H9 (cell line): ENCODE results near the gene FOXL1. TPM values are rescaled to one million over a fixed set of nuclear protein-coding genes. Genes with fewer than 3 reads are reported as not detected.

Source experiments
- DNase-seq: peaks from one replicate; pipeline ENCODE4 v3.0.0-alpha.2; 2017
- H2AFZ ChIP-seq: one replicate; pipeline ENCODE4 v1.6.1; 2013; ENCODE audit warnings: mild to moderate bottlenecking, low read length, control low read depth, moderate library complexity
- H2AK5ac ChIP-seq: 2 replicates; pipeline ENCODE4 v1.6.1; 2013; ENCODE audit warnings: low read length, control low read depth, mixed read lengths; ENCODE audit not compliant: insufficient read length
- H2BK120ac ChIP-seq: one replicate; pipeline ENCODE4 v1.6.1; 2013; ENCODE audit warnings: low read depth, mild to moderate bottlenecking, low read length, control low read depth, inconsistent platforms; ENCODE audit not compliant: poor library complexity, severe bottlenecking
- H2BK12ac ChIP-seq: 2 replicates; pipeline ENCODE4 v1.6.1; 2013; ENCODE audit warnings: low read length, control low read depth, mixed read lengths, low read depth; ENCODE audit not compliant: insufficient read length
- H2BK15ac ChIP-seq: 2 replicates; pipeline ENCODE4 v1.6.1; 2013; ENCODE audit warnings: low read depth, low read length, control low read depth
- H2BK20ac ChIP-seq: one replicate; pipeline ENCODE4 v1.6.1; 2013; ENCODE audit warnings: low read depth, mild to moderate bottlenecking, low read length, control low read depth, inconsistent platforms; ENCODE audit not compliant: poor library complexity, severe bottlenecking
- H2BK5ac ChIP-seq: 2 replicates; pipeline ENCODE4 v1.6.1; 2013; ENCODE audit warnings: low read length, control low read depth, mixed read lengths; ENCODE audit not compliant: insufficient read length
- H3K14ac ChIP-seq: 2 replicates; pipeline ENCODE4 v1.6.1; 2013; ENCODE audit warnings: low read length, control low read depth; ENCODE audit not compliant: insufficient read depth
- H3K18ac ChIP-seq: 2 replicates; pipeline ENCODE4 v1.6.1; 2013; ENCODE audit warnings: low read depth, mild to moderate bottlenecking, mixed read lengths, low read length, control low read depth; ENCODE audit not compliant: insufficient read length
- H3K23ac ChIP-seq: 2 replicates; pipeline ENCODE4 v1.6.1; 2013; ENCODE audit warnings: low read length, control low read depth, mixed read lengths, low read depth; ENCODE audit not compliant: insufficient read length
- H3K23me2 ChIP-seq: 2 replicates; pipeline ENCODE4 v1.6.1; 2013; ENCODE audit warnings: low read depth, mild to moderate bottlenecking, mixed read lengths, low read length, control low read depth; ENCODE audit not compliant: insufficient read length, poor library complexity, severe bottlenecking
- H3K27ac ChIP-seq: 2 replicates; pipeline ENCODE4 v1.5.1; 2013; ENCODE audit warnings: low read length, control low read depth, mixed read lengths, low read depth; ENCODE audit not compliant: insufficient read length
- H3K27me3 ChIP-seq: 2 replicates; pipeline ENCODE4 v1.6.1; 2013; ENCODE audit warnings: low read length, control low read depth, inconsistent platforms; ENCODE audit not compliant: insufficient read depth
- H3K4ac ChIP-seq: 2 replicates; pipeline ENCODE4 v1.6.1; 2013; ENCODE audit warnings: low read depth, mild to moderate bottlenecking, control low read depth, inconsistent platforms, low read length, moderate library complexity
- H3K4me1 ChIP-seq: 2 replicates; pipeline ENCODE4 v1.6.1; 2013; ENCODE audit warnings: low read length, control low read depth, inconsistent platforms; ENCODE audit not compliant: insufficient read depth
- H3K4me2 ChIP-seq: 2 replicates; pipeline ENCODE4 v1.6.1; 2013; ENCODE audit warnings: low read length, control low read depth, mixed read lengths; ENCODE audit not compliant: insufficient read length, insufficient read depth
- H3K56ac ChIP-seq: 2 replicates; pipeline ENCODE4 v1.6.1; 2013; ENCODE audit warnings: low read depth, mild to moderate bottlenecking, mixed read lengths, low read length, control low read depth; ENCODE audit not compliant: insufficient read length
- H3K79me1 ChIP-seq: 2 replicates; pipeline ENCODE4 v1.6.1; 2013; ENCODE audit warnings: low read depth, mild to moderate bottlenecking, moderate library complexity, low read length, control low read depth, inconsistent platforms; ENCODE audit not compliant: insufficient read depth, poor library complexity, severe bottlenecking
- H3K79me2 ChIP-seq: 2 replicates; pipeline ENCODE4 v1.6.1; 2013; ENCODE audit warnings: low read length, control low read depth, inconsistent platforms; ENCODE audit not compliant: insufficient read depth
- H3K9ac ChIP-seq: 2 replicates; pipeline ENCODE4 v1.6.1; 2013; ENCODE audit warnings: low read length, control low read depth, mixed read lengths; ENCODE audit not compliant: insufficient read length; ENCODE audit errors: extremely low read depth
- H3K9me3 ChIP-seq: one replicate; pipeline ENCODE4 v1.6.1; 2013; ENCODE audit warnings: low read depth, low read length, inconsistent platforms; ENCODE audit not compliant: control insufficient read depth
- H3T11ph ChIP-seq: one replicate; pipeline ENCODE4 v1.6.1; 2013; ENCODE audit warnings: mild to moderate bottlenecking, low read length, control low read depth, inconsistent platforms
- H4K20me1 ChIP-seq: one replicate; pipeline ENCODE4 v1.6.1; 2013; ENCODE audit not compliant: control insufficient read depth, insufficient read length, insufficient read depth
- H4K5ac ChIP-seq: 2 replicates; pipeline ENCODE4 v1.6.1; 2013; ENCODE audit warnings: low read depth, mild to moderate bottlenecking, mixed read lengths, low read length, control low read depth; ENCODE audit not compliant: insufficient read length
- H4K8ac ChIP-seq: replicated peaks from 2 replicates; pipeline ENCODE4 v1.6.1; 2013; ENCODE audit warnings: low read length, control low read depth, mixed read lengths, low read depth; ENCODE audit not compliant: insufficient read length
- H4K91ac ChIP-seq: 2 replicates; pipeline ENCODE4 v1.6.1; 2013; ENCODE audit warnings: low read depth, mild to moderate bottlenecking, moderate library complexity, mixed read lengths, low read length, control low read depth; ENCODE audit not compliant: insufficient read length
- H3K27ac Mint-ChIP-seq, 3 experiments: 2 replicates in 2 of 3; 3 replicates in 1 of 3; pipeline ENCODE4 v1.8.0; 2020 to 2021; ENCODE audit warnings: mixed read lengths in 3 of 3, mild to moderate bottlenecking in 1 of 3, moderate library complexity in 1 of 3
- H3K27me3 Mint-ChIP-seq: 2 replicates; pipeline ENCODE4 v1.8.0; 2021; ENCODE audit warnings: low read depth, mild to moderate bottlenecking, moderate library complexity, mixed read lengths
- H3K36me3 Mint-ChIP-seq, 3 experiments: 2 replicates in 2 of 3; 3 replicates in 1 of 3; pipeline ENCODE4 v1.8.0; 2020 to 2021; ENCODE audit warnings: low read depth in 3 of 3, mixed read lengths in 3 of 3; ENCODE audit not compliant: insufficient read depth in 1 of 3
- H3K4me1 Mint-ChIP-seq, 2 experiments: 2 replicates each; pipeline ENCODE4 v1.8.0; 2020; ENCODE audit warnings: mixed read lengths in 2 of 2
- H3K4me3 Mint-ChIP-seq, 2 experiments: 2 replicates in 1 of 2; 3 replicates in 1 of 2; pipeline ENCODE4 v1.8.0; 2020 to 2021; ENCODE audit warnings: mild to moderate bottlenecking in 2 of 2, mixed read lengths in 2 of 2, moderate library complexity in 1 of 2
- H3K9me3 Mint-ChIP-seq, 2 experiments: 2 replicates in 1 of 2; 3 replicates in 1 of 2; pipeline ENCODE4 v1.8.0; 2020; ENCODE audit warnings: mild to moderate bottlenecking in 2 of 2, mixed read lengths in 2 of 2, moderate library complexity in 1 of 2
- CTCF ChIP-seq: fragments of 200-600 bp; sonication (generic); conservative IDR thresholded peaks from 3 replicates; pipeline ENCODE4 v1.8.0; 2021; ENCODE audit warnings: antibody characterized with exemption, mild to moderate bottlenecking
- WGBS: extraction: QIAGEN DNeasy Blood & Tissue Kit; methylation state at CpG from one replicate; pipeline ENCODE4 v1.1.7; 2013; ENCODE audit warnings: missing lambda C conversion rate, low lambda C conversion rate, mixed read lengths; ENCODE audit not compliant: insufficient read length; ENCODE audit errors: extremely low coverage; 5-methylcytosine and 5-hydroxymethylcytosine counted together
- total RNA-seq: library from RNA; stranded (reverse); gene quantifications from 2 replicates; pipeline ENCODE4 v1.2.1, GENCODE V29; 2021

FOXL1 gene
- total RNA-seq, 1 experiment from 2014 or later: 0.09 TPM

- H3K9ac ChIP-seq: no peak overlapping the region
- no peaks in the 10 kb centered on the region for H3K79me2 ChIP-seq
- no peak overlapping the region for H2AK5ac ChIP-seq
Observed at GRCh38 chr16:86609661-86610060, 31.3 kb downstream of the FOXL1 start.

More at GRCh38 chr16:86609661-86610060, 31.3 kb downstream of the FOXL1 start:
- Histone ChIP-seq H3K18ac (no peak overlapping the region), H4K5ac (no peak overlapping the region), H3K4me2 (no peak overlapping the region), H3K79me1 (no peaks in the 10 kb centered on the region), H4K20me1 (no peaks in the 10 kb centered on the region), H3K27ac (no peak overlapping the region), H3T11ph (no peak overlapping the region), H3K23me2 (no peaks in the 10 kb centered on the region), H2AFZ (no peak overlapping the region), H2BK5ac (no peak overlapping the region), H3K4ac (no peak overlapping the region), H2BK12ac (no peak overlapping the region), H2BK15ac (no peak overlapping the region), H3K4me1 (no peaks in the 10 kb centered on the region), H3K27me3 (no peaks in the 10 kb centered on the region), H3K14ac (no peak overlapping the region), H4K8ac (no peak overlapping the region), H3K23ac (no peak overlapping the region), H3K9me3 (no peaks in the 10 kb centered on the region), H4K91ac (no peak overlapping the region), H3K56ac (no peak overlapping the region), H2BK20ac (no peak overlapping the region), H2BK120ac (no peak overlapping the region)
- Mint-ChIP-seq H3K9me3 (no peaks in the 10 kb centered on the region), H3K27ac (peak overlapping the region in 1 of 3 experiments; percentile 89; a peak in 1 of 7 replicates), H3K27me3 (peaks cover 6% of the 10 kb centered on the region), H3K4me1 (peaks cover 8 to 10% of the 10 kb centered on the region in 2 experiments), H3K36me3 (no peaks in the 10 kb centered on the region; a peak in 1 of 7 replicates), H3K4me3 (no peak overlapping the region)
- no peak for TF ChIP-seq CTCF
- DNase-seq: no peak
- WGBS: no CpG with 5 or more reads among the region's 10 CpGs
